IPS-20b (cell line): ENCODE results near the gene NCOA1.

Source experiments
- H3K27ac ChIP-seq: one replicate; pipeline ENCODE4 v1.5.1; 2013; ENCODE audit warnings: low read length
- H3K27me3 ChIP-seq: 2 replicates; pipeline ENCODE4 v1.6.1; 2013; ENCODE audit warnings: mild to moderate bottlenecking, low read length, inconsistent platforms; ENCODE audit not compliant: insufficient read depth
- H3K36me3 ChIP-seq: 2 replicates; pipeline ENCODE4 v1.6.1; 2013; ENCODE audit warnings: low read depth, mild to moderate bottlenecking, inconsistent platforms, low read length, moderate library complexity; ENCODE audit not compliant: insufficient read depth
- H3K4me1 ChIP-seq: 2 replicates; pipeline ENCODE4 v1.6.1; 2013; ENCODE audit warnings: mild to moderate bottlenecking, control low read depth, inconsistent platforms, low read length, moderate library complexity; ENCODE audit not compliant: insufficient read depth
- H3K4me3 ChIP-seq: 2 replicates; pipeline ENCODE4 v1.5.1; 2013; ENCODE audit warnings: mild to moderate bottlenecking, low read length, inconsistent platforms
- H3K9ac ChIP-seq: 2 replicates; pipeline ENCODE4 v1.6.1; 2013; ENCODE audit warnings: low read depth, mild to moderate bottlenecking, inconsistent platforms, low read length, moderate library complexity
- H3K9me3 ChIP-seq: 2 replicates; pipeline ENCODE4 v1.6.1; 2013; ENCODE audit warnings: mild to moderate bottlenecking, low read depth, low read length, inconsistent platforms; ENCODE audit not compliant: insufficient read depth

Gene NCOA1

DNA sequence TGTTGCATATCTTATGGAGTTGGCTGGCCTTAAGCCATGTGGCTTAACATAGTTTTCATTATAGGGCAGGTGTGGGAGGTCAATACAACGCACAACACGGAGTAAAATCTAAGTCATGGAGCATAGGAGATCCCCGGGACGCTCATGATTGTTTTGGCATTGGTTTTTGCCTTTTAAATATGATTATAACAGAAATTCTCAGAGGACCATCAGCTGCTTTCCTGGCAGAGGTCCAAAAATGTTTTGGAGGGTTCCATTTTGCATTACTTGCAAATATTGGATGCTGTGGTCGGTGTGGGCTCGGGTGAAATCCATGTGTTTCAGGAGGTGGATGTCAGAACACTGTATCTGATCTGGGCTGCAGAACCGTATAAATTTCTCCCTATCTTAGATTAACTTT lies 3.4 kb downstream of the NCOA1 start:
- Histone ChIP-seq H3K27me3 (peaks cover 34% of the 10 kb centered on the region), H3K36me3 (no peaks in the 10 kb centered on the region), H3K9ac (no peak overlapping the region), H3K27ac (no peak overlapping the region), H3K4me3 (no peak overlapping the region), H3K9me3 (no peaks in the 10 kb centered on the region), H3K4me1 (peaks cover 14% of the 10 kb centered on the region)

DNA sequence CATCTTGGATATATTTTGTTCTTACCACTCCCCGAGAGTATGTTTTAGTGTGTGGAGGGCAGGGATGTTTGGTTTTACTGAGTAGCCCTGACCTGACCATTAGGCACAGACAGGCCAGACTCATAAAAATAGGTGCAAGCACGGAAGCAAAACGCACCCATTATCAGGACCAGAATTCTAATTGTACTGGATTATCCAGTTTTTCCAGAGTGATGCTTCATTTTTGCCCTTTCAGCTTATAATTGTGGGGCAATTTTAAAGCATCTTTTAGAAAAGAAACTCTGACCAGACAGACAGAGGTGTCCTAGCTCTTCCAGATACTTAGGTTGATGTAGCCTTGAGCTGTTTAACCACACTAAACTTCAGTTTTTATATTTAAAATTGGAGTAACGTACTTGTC lies 4.4 kb downstream of the NCOA1 start:
- Histone ChIP-seq H3K27ac (no peak overlapping the region), H3K36me3 (no peaks in the 10 kb centered on the region), H3K4me1 (peaks cover 9% of the 10 kb centered on the region), H3K4me3 (no peak overlapping the region), H3K9ac (no peak overlapping the region), H3K27me3 (peaks cover 25% of the 10 kb centered on the region), H3K9me3 (no peaks in the 10 kb centered on the region)

GRCh38 chr2:24496959-24497358 lies 5.9 kb downstream of the NCOA1 start:
- no peaks in the 10 kb centered on the region for H3K9me3 ChIP-seq
- peaks cover 9% of the 10 kb centered on the region for H3K4me1 ChIP-seq
- no peaks in the 10 kb centered on the region for H3K36me3 ChIP-seq
- peaks cover 24% of the 10 kb centered on the region for H3K27me3 ChIP-seq
- no peak overlapping the region for H3K9ac ChIP-seq
- H3K4me3 ChIP-seq, result no peak overlapping the region
- H3K27ac ChIP-seq, result no peak overlapping the region

DNA sequence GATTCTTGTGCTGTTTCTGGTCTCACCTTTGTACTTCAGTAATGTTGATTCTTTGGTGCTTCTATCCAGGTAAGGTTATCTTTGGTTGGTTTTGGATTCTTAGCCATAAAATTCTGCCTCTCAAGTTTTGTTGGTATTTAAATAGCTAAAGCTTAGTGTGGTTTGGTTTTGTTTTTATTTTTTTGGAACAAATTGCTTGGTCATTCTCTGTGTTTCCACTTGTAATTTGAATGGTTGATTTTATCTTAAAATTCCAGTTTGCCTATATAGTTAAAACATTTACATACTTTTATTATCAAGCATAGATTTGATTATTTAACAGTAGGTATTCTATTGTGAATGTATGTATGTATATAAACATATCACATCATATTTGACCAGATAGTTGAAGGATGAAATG lies 6.6 kb downstream of the NCOA1 start:
- no peak overlapping the region for H3K9ac ChIP-seq
- H3K27me3 ChIP-seq, result peaks cover 17% of the 10 kb centered on the region
- no peak overlapping the region for H3K27ac ChIP-seq
- H3K9me3 ChIP-seq, result no peaks in the 10 kb centered on the region
- peaks cover 5% of the 10 kb centered on the region for H3K4me1 ChIP-seq
- no peaks in the 10 kb centered on the region for H3K36me3 ChIP-seq
- H3K4me3 ChIP-seq, result no peak overlapping the region

GRCh38 chr2:24498121-24498520 lies 7.1 kb downstream of the NCOA1 start:
- H3K9ac ChIP-seq, result no peak overlapping the region
- H3K36me3 ChIP-seq, result no peaks in the 10 kb centered on the region
- H3K4me3 ChIP-seq, result no peak overlapping the region
- H3K27ac ChIP-seq, result no peak overlapping the region
- peaks cover under 1% of the 10 kb centered on the region; the same call in 1 of the 2 replicates for H3K4me1 ChIP-seq
- H3K27me3 ChIP-seq, result peaks cover 12% of the 10 kb centered on the region
- no peaks in the 10 kb centered on the region for H3K9me3 ChIP-seq

- no peak overlapping the region for H3K27ac ChIP-seq
- H3K4me3 ChIP-seq, result no peak overlapping the region
- H3K27me3 ChIP-seq, result no peaks in the 10 kb centered on the region
- no peak overlapping the region for H3K9ac ChIP-seq
- H3K36me3 ChIP-seq, result no peaks in the 10 kb centered on the region
- H3K4me1 ChIP-seq, result no peaks in the 10 kb centered on the region
- H3K9me3 ChIP-seq, result no peaks in the 10 kb centered on the region
Measured at GRCh38 chr2:24501813-24502212, 10.8 kb downstream of the NCOA1 start.

DNA sequence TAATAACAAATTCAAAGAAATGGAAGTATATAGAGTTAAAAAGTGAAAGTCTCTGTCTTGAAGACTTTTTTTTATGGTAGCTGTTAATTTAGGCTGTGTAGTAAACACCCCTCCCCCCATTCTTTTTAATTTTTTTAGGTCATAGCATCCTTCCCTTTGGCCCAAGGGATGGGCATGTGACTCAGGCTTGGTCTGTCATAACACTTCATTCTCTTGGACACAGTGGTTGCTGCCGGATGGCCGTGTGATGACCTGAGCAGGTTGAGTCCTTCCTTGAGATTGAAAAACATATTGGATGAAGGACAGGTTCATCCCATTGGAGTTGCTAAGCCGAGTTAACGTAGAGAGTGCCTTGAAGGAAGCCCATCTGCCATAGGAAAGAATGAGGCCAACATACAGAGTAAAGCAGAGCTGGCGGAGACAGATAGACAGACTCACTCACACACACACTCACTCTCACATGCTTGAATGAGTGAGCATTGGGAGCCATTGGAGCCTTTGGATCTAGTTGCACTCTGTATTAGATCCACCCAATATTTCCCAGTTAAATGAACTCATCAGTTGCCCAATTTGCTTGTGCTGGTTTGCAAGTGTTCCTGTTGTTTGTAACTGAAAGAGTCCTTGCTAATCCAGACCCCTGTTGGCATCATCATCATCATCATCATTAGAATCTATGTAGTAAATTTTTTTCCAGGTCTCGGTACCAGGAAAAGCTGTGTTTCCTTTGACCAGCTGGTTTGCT lies 14.7 kb downstream of the NCOA1 start:
- no peaks in the 10 kb centered on the region for H3K27me3 ChIP-seq
- no peak overlapping the region for H3K9ac ChIP-seq
- H3K27ac ChIP-seq, result no peak overlapping the region
- no peaks in the 10 kb centered on the region for H3K9me3 ChIP-seq
- H3K4me3 ChIP-seq, result no peak overlapping the region
- H3K36me3 ChIP-seq, result no peaks in the 10 kb centered on the region
- H3K4me1 ChIP-seq, result no peaks in the 10 kb centered on the region

DNA sequence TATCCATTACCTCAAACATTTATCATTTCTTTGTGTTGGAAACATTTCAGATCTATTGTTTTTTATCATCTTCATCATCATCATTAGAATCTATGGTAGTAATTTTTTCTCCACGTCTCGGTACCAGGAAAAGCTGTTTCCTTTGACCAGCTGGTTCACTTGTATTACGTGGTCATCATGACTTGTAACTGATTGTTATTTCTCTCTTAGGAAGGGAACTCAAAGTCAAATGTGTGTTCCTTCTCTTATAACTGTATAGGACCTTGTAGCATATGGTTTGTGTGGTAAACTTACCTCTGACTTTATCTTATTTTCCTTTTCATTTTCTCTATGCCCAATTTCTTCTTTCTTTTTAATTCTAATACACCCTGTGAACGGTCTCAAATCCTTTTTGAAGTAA lies 16.5 kb downstream of the NCOA1 start:
- H3K4me3 ChIP-seq, result no peak overlapping the region
- H3K9ac ChIP-seq, result no peak overlapping the region
- no peaks in the 10 kb centered on the region for H3K27me3 ChIP-seq
- H3K36me3 ChIP-seq, result no peaks in the 10 kb centered on the region
- H3K27ac ChIP-seq, result no peak overlapping the region
- H3K4me1 ChIP-seq, result no peaks in the 10 kb centered on the region
- H3K9me3 ChIP-seq, result no peaks in the 10 kb centered on the region

- no peak overlapping the region for H3K27ac ChIP-seq
- no peaks in the 10 kb centered on the region for H3K9me3 ChIP-seq
- H3K4me1 ChIP-seq, result no peaks in the 10 kb centered on the region
- no peaks in the 10 kb centered on the region for H3K36me3 ChIP-seq
- H3K4me3 ChIP-seq, result no peak overlapping the region
- H3K27me3 ChIP-seq, result no peaks in the 10 kb centered on the region
- no peak overlapping the region for H3K9ac ChIP-seq
Measured at GRCh38 chr2:24508878-24509277, 17.8 kb downstream of the NCOA1 start.

GRCh38 chr2:24509425-24509824 lies 18.4 kb downstream of the NCOA1 start:
- no peaks in the 10 kb centered on the region for H3K9me3 ChIP-seq
- H3K27me3 ChIP-seq, result no peaks in the 10 kb centered on the region
- H3K27ac ChIP-seq, result no peak overlapping the region
- H3K4me1 ChIP-seq, result no peaks in the 10 kb centered on the region
- H3K4me3 ChIP-seq, result no peak overlapping the region
- H3K9ac ChIP-seq, result no peak overlapping the region
- no peaks in the 10 kb centered on the region for H3K36me3 ChIP-seq

- no peak overlapping the region for H3K27ac ChIP-seq
- H3K36me3 ChIP-seq, result no peaks in the 10 kb centered on the region
- no peaks in the 10 kb centered on the region for H3K9me3 ChIP-seq
- H3K4me1 ChIP-seq, result no peaks in the 10 kb centered on the region
- H3K27me3 ChIP-seq, result no peaks in the 10 kb centered on the region
- H3K4me3 ChIP-seq, result no peak overlapping the region
- no peak overlapping the region for H3K9ac ChIP-seq
Measured at GRCh38 chr2:24509840-24510239, 18.8 kb downstream of the NCOA1 start.

GRCh38 chr2:24510771-24511170 lies 19.7 kb downstream of the NCOA1 start:
- Histone ChIP-seq H3K27ac (no peak overlapping the region), H3K36me3 (no peaks in the 10 kb centered on the region), H3K4me1 (no peaks in the 10 kb centered on the region), H3K9me3 (no peaks in the 10 kb centered on the region), H3K9ac (no peak overlapping the region), H3K4me3 (no peak overlapping the region), H3K27me3 (no peaks in the 10 kb centered on the region)
